Panc1 (cell line): ENCODE measurements around the gene UXS1.

ENCODE experiments used
- POLR2AphosphoS5 ChIP-seq: IDR thresholded peaks from 2 replicates; pipeline ENCODE4 v1.6.1; 2012; ENCODE audit warnings: mild to moderate bottlenecking, low read depth, low read length, moderate library complexity
- TF ChIP-seq, protein P1 (sequence below): fragments of 450-650 bp; IDR thresholded peaks from 2 replicates; pipeline ENCODE4 v1.5.1; 2017; ENCODE audit warnings: mild to moderate bottlenecking
- TF ChIP-seq, protein P2 (sequence below), 2 experiments: IDR thresholded peaks; 2 replicates each; pipeline ENCODE4 v1.6.1; 2011 to 2012; ENCODE audit warnings: low read depth in 2 of 2, control low read depth in 1 of 2, low read length in 1 of 2, mild to moderate bottlenecking in 1 of 2, moderate library complexity in 1 of 2; ENCODE audit not compliant: insufficient read depth in 1 of 2

- TF ChIP-seq, protein P1, sequence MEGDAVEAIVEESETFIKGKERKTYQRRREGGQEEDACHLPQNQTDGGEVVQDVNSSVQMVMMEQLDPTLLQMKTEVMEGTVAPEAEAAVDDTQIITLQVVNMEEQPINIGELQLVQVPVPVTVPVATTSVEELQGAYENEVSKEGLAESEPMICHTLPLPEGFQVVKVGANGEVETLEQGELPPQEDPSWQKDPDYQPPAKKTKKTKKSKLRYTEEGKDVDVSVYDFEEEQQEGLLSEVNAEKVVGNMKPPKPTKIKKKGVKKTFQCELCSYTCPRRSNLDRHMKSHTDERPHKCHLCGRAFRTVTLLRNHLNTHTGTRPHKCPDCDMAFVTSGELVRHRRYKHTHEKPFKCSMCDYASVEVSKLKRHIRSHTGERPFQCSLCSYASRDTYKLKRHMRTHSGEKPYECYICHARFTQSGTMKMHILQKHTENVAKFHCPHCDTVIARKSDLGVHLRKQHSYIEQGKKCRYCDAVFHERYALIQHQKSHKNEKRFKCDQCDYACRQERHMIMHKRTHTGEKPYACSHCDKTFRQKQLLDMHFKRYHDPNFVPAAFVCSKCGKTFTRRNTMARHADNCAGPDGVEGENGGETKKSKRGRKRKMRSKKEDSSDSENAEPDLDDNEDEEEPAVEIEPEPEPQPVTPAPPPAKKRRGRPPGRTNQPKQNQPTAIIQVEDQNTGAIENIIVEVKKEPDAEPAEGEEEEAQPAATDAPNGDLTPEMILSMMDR = no peak
- TF ChIP-seq, protein P2, sequence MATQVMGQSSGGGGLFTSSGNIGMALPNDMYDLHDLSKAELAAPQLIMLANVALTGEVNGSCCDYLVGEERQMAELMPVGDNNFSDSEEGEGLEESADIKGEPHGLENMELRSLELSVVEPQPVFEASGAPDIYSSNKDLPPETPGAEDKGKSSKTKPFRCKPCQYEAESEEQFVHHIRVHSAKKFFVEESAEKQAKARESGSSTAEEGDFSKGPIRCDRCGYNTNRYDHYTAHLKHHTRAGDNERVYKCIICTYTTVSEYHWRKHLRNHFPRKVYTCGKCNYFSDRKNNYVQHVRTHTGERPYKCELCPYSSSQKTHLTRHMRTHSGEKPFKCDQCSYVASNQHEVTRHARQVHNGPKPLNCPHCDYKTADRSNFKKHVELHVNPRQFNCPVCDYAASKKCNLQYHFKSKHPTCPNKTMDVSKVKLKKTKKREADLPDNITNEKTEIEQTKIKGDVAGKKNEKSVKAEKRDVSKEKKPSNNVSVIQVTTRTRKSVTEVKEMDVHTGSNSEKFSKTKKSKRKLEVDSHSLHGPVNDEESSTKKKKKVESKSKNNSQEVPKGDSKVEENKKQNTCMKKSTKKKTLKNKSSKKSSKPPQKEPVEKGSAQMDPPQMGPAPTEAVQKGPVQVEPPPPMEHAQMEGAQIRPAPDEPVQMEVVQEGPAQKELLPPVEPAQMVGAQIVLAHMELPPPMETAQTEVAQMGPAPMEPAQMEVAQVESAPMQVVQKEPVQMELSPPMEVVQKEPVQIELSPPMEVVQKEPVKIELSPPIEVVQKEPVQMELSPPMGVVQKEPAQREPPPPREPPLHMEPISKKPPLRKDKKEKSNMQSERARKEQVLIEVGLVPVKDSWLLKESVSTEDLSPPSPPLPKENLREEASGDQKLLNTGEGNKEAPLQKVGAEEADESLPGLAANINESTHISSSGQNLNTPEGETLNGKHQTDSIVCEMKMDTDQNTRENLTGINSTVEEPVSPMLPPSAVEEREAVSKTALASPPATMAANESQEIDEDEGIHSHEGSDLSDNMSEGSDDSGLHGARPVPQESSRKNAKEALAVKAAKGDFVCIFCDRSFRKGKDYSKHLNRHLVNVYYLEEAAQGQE (IDR thresholded peaks at IDR 0.05; ENCODE audit: insufficient read depth in 1 of 2, low read depth in 2 of 2, low read length in 1 of 2) = no peak
- no peak for TF ChIP-seq POLR2AphosphoS5
Measured at GRCh38 chr2:106189764-106190468, 4.2 kb downstream of the UXS1 start.
